Right lobe of liver (tissue), 6 donors: ENCODE measurements around the gene CTSG. TPM values are rescaled to one million over a fixed set of nuclear protein-coding genes. Genes with fewer than 3 reads are reported as not detected.

Experiments
- ATAC-seq, 4 donors: fragments of 200-7000 bp; cut with Tn5 transposase; one replicate each; pipeline ENCODE4 v1.9.1; 2020; ENCODE audit warnings: mild to moderate bottlenecking in 4 of 4, moderate library complexity in 4 of 4
- DNase-seq, 3 donors: peaks; one replicate each; pipeline ENCODE4 v3.0.0-alpha.2; 2020
- H3K27ac ChIP-seq, 3 donors: fragments of 200-600 bp; one replicate each; pipeline ENCODE4 v1.8.0; 2022
- H3K27me3 ChIP-seq, 2 donors: fragments of 200-600 bp; one replicate each; pipeline ENCODE4 v1.8.0; 2022
- H3K36me3 ChIP-seq, 4 donors: fragments of 200-600 bp; sonication (generic) in 1 of 4; one replicate each; pipeline versions ENCODE4 v1.5.1 to v1.8.0; 2017 to 2022; ENCODE audit warnings: control low read depth in 1 of 4
- H3K4me1 ChIP-seq, 4 donors: fragments of 200-600 bp; sonication (generic) in 1 of 4; one replicate each; pipeline versions ENCODE4 v1.5.1 to v1.8.0; 2017 to 2022; ENCODE audit warnings: control low read depth in 1 of 4
- H3K4me3 ChIP-seq, 3 donors: fragments of 200-600 bp; one replicate each; pipeline ENCODE4 v1.8.0; 2022
- H3K9me3 ChIP-seq, 4 donors: fragments of 200-600 bp; sonication (generic) in 1 of 4; one replicate each; pipeline versions ENCODE4 v1.5.1 to v1.8.0; 2017 to 2022; ENCODE audit warnings: control low read depth in 1 of 4
- POLR2A ChIP-seq: fragments of 450-650 bp; IDR thresholded peaks from one replicate; pipeline ENCODE4 v1.6.1; 2017; ENCODE audit warnings: antibody characterized with exemption, mild to moderate bottlenecking
- WGBS: methylation state at CpG from one replicate; pipeline ENCODE4 v1.1.6; 2018; ENCODE audit warnings: low coverage, low lambda C conversion rate; ENCODE audit not compliant: insufficient coverage; ENCODE audit errors: missing lambda C conversion rate; 5-methylcytosine and 5-hydroxymethylcytosine counted together
- intact Hi-C, 2 donors: fragments of 100-400 bp; cut with DNase I; formaldehyde crosslinking; loops; one replicate each; pipeline versions ENCODE4 v1.11.2 to v1.14.1; 2022
- total RNA-seq, 6 experiments: library from RNA; depleted of rRNA in 2 of 6; stranded (reverse); fragments of >200 nt in 2 of 6; fragmentation: NEBNext Ultra II Directional in 3 of 6; extraction: Animal tissue kit (Norgen Biotek cat#: 25700) in 3 of 6; gene quantifications; one replicate each; pipeline versions ENCODE4 v1.1.0 to v1.2.4, GENCODE V29; 2016 to 2023
- TF ChIP-seq, protein P1 (sequence below), 4 donors: fragments of 200-600 bp in 3 of 4; fragments of 450-650 bp in 1 of 4; IDR thresholded peaks; one replicate each; pipeline versions ENCODE4 v1.5.1 to v1.8.0; 2016 to 2022; ENCODE audit warnings: antibody characterized with exemption in 4 of 4, mild to moderate bottlenecking in 2 of 4
- donor health status: DM: no; HTN: yes; CAD: no.
- donor health status: DM: no; HTN: no; CAD: no.
- donor health status: DM: no; HTN: no; CAD: no.
- donor health status: DM: no; HTN: yes; CAD: no.
- donor health status: DM: no; HTN: yes; CAD: no.

CTSG gene
- total RNA-seq, 6 experiments from 2014 or later: 1.8 to 2.5 TPM; not detected in 4

DNA sequence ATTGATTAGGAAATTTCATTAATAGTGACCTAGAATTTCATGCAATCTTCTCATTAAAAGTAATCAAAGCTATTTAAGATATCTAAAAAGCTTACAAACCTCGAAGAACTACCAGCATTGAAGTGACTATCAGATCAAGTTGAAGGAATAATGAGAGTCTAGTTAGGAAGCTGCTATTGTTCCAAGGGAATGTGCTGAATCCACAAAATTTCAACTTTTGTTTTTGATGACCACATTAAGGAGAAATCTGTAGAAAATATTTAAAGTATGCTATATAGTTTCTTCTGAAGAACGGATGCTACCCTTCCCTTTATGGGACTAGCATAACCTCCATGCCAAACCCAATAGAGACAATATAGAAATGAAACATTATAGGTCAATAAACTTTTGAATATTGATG lies 2.5 kb upstream of the CTSG start:
- DNase-seq (no peak), ATAC-seq (no peak)
- intact Hi-C loops: no loop called here
- H3K27me3 ChIP-seq: no peaks in the 10 kb centered on the region
- H3K4me1 ChIP-seq: no peaks in the 10 kb centered on the region
- 40% methylated on average over 2 of the region's 2 CpGs for WGBS
- H3K27ac ChIP-seq: no peak overlapping the region
- TF ChIP-seq, protein P1, sequence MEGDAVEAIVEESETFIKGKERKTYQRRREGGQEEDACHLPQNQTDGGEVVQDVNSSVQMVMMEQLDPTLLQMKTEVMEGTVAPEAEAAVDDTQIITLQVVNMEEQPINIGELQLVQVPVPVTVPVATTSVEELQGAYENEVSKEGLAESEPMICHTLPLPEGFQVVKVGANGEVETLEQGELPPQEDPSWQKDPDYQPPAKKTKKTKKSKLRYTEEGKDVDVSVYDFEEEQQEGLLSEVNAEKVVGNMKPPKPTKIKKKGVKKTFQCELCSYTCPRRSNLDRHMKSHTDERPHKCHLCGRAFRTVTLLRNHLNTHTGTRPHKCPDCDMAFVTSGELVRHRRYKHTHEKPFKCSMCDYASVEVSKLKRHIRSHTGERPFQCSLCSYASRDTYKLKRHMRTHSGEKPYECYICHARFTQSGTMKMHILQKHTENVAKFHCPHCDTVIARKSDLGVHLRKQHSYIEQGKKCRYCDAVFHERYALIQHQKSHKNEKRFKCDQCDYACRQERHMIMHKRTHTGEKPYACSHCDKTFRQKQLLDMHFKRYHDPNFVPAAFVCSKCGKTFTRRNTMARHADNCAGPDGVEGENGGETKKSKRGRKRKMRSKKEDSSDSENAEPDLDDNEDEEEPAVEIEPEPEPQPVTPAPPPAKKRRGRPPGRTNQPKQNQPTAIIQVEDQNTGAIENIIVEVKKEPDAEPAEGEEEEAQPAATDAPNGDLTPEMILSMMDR (IDR thresholded peaks at IDR 0.05): no peak
- TF ChIP-seq POLR2A: no peak
- no peak overlapping the region for H3K4me3 ChIP-seq
- H3K9me3 ChIP-seq: no peaks in the 10 kb centered on the region
- no peaks in the 10 kb centered on the region for H3K36me3 ChIP-seq

DNA sequence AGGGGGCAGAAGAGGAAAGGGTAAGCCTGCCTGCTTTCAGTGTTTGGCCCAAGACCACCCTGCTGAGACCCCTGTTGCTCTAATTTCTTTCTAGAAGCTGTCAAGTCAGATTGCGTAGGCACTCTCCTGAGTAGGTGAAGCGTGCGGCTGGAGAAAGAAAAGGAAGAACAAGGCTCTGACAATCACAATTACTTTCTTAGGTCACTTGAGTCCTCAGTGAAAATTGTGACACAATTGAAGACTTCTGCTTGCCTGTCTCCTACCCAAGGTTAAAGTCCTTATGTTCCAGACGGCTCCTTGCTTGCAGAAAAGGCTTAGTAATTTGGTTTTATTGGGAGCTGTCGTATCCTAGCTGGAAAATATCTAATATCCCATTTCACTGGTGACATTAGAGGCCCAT lies 721 bp upstream of the CTSG start:
- intact Hi-C loops: no loop called here
- DNase-seq: no peak
- Histone ChIP-seq H3K9me3 (no peaks in the 10 kb centered on the region), H3K27ac (no peak overlapping the region), H3K4me3 (no peak overlapping the region), H3K4me1 (no peaks in the 10 kb centered on the region), H3K36me3 (no peaks in the 10 kb centered on the region), H3K27me3 (no peaks in the 10 kb centered on the region)
- no peak for TF ChIP-seq POLR2A
- no peak for ATAC-seq
- 58% methylated on average over 5 of the region's 5 CpGs for WGBS

DNA sequence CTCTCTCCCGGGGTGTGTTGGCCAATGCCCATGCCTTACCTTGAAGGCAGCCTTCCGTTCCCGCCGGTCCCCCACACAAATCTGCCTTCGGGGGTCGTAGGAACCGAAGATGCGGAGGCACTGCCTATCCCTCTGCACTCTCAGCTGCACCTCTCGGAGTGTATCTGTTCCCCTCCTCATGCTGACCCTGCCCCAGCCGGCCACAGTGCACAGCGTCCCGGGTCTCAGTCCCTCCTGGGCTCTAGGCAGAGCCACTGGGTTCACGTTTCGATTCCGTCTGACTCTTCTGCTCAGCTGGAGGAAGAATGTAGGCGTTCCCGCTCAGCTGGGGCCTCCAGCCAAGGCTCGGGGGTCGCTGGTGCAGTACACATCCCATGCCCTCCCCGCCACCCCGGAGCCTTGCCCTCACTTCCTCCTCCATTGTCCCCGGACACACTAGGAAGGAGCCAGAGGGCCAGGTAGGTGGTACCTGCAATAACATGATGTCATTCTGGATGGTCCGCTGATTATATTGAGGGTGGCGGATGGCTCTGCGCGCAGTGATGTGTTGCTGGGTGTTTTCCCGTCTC lies 1.8 kb downstream of the CTSG start:
- no peak for TF ChIP-seq POLR2A
- TF ChIP-seq, protein P1 (IDR thresholded peaks at IDR 0.05): no peak
- no peaks in the 10 kb centered on the region for H3K36me3 ChIP-seq
- no peaks in the 10 kb centered on the region for H3K27me3 ChIP-seq
- ATAC-seq (no peak), DNase-seq (no peak)
- H3K27ac ChIP-seq: no peak overlapping the region
- H3K4me3 ChIP-seq: no peak overlapping the region
- H3K4me1 ChIP-seq: no peaks in the 10 kb centered on the region
- H3K9me3 ChIP-seq: no peaks in the 10 kb centered on the region
- 67% methylated on average over 8 of the region's 27 CpGs for WGBS
- intact Hi-C loops: no loop called here

- DNase-seq (no peak), ATAC-seq (no peak)
- H3K4me1 ChIP-seq: no peaks in the 10 kb centered on the region
- no peak for TF ChIP-seq POLR2A
- TF ChIP-seq, protein P1 (IDR thresholded peaks at IDR 0.05): no peak
- H3K36me3 ChIP-seq: no peaks in the 10 kb centered on the region
- intact Hi-C loops: no loop called here
- no CpG with 5 or more reads among the region's 2 CpGs for WGBS
- no peak overlapping the region for H3K27ac ChIP-seq
- H3K4me3 ChIP-seq: no peak overlapping the region
- no peaks in the 10 kb centered on the region for H3K27me3 ChIP-seq
- peaks cover 0 to 6% (median 0%) of the 10 kb centered on the region in 4 donors for H3K9me3 ChIP-seq
Observed at GRCh38 chr14:24566318-24566717, 9.7 kb downstream of the CTSG start.

- Histone ChIP-seq H3K27me3 (no peaks in the 10 kb centered on the region), H3K4me1 (no peaks in the 10 kb centered on the region), H3K36me3 (no peaks in the 10 kb centered on the region), H3K9me3 (peaks cover 0 to 6% (median 0%) of the 10 kb centered on the region in 4 donors), H3K4me3 (no peak overlapping the region), H3K27ac (no peak overlapping the region)
- no peak for ATAC-seq
- WGBS: 65% methylated on average over 2 of the region's 2 CpGs
- intact Hi-C loops: no loop called here
- DNase-seq: no peak
- TF ChIP-seq, protein P1 (IDR thresholded peaks at IDR 0.05): no peak
- no peak for TF ChIP-seq POLR2A
Observed at GRCh38 chr14:24565766-24566165, 10.3 kb downstream of the CTSG start.
